SK-N-SH (cell line): ENCODE results near the gene NTPCR. TPM values are rescaled to one million over a fixed set of nuclear protein-coding genes. Genes with fewer than 3 reads are reported as not detected.

Source experiments
- CTCF ChIA-PET: fragments of 300-600, 350-600 bp; formaldehyde crosslinking; extraction: SDS; loops from one replicate; lab custom pipeline; 2021; lab: Yijun Ruan, JAX
- POLR2A ChIA-PET: fragments of 350-600 bp; sonication (Branson Sonifier 250); formaldehyde crosslinking; extraction: SDS; loops from one replicate; lab custom pipeline; 2020; ENCODE audit warnings: antibody characterized with exemption, inconsistent platforms; lab: Yijun Ruan, JAX
- DNase-seq: peaks from one replicate; pipeline ENCODE4 v3.0.0; 2012
- H2AFZ ChIP-seq: fragments of 200-600 bp; sonication (generic); 2 replicates; pipeline ENCODE4 v1.8.1; 2016; ENCODE audit warnings: antibody characterized with exemption, mild to moderate bottlenecking, low read depth
- H3F3A ChIP-seq: fragments of 200-600 bp; sonication (generic); replicated peaks from 2 replicates; pipeline ENCODE3; 2016; ENCODE audit warnings: antibody characterized with exemption, mild to moderate bottlenecking; ENCODE audit not compliant: insufficient read depth
- H3K27ac ChIP-seq, 2 experiments: fragments of 200-500 bp in 1 of 2; fragments of 200-600 bp in 1 of 2; sonication (Bioruptor generic) in 1 of 2; sonication (generic), shearing (Covaris generic) in 1 of 2; 2 replicates each; pipeline versions ENCODE4 v1.5.1 to v1.6.1; 2014 to 2016; ENCODE audit warnings: low read depth in 2 of 2, inconsistent platforms in 1 of 2, low read length in 1 of 2, mild to moderate bottlenecking in 1 of 2, mixed read lengths in 1 of 2
- H3K27me3 ChIP-seq: fragments of 200-600 bp; sonication (generic), shearing (Covaris generic); 2 replicates; pipeline ENCODE4 v1.6.1; 2016; ENCODE audit warnings: mixed run types; ENCODE audit not compliant: insufficient read depth
- H3K36me3 ChIP-seq, 2 experiments: fragments of 200-500 bp in 1 of 2; fragments of 200-600 bp in 1 of 2; sonication (Bioruptor generic) in 1 of 2; sonication (generic) in 1 of 2; replicated peaks in 1 of 2; 2 replicates each; pipeline versions ENCODE3 to v1.5.1; 2014 to 2016; ENCODE audit warnings: low read length in 1 of 2, mild to moderate bottlenecking in 1 of 2; ENCODE audit not compliant: insufficient read depth in 2 of 2, control insufficient read depth in 1 of 2
- H3K4me1 ChIP-seq, 2 experiments: fragments of 200-500 bp in 1 of 2; fragments of 200-600 bp in 1 of 2; sonication (Bioruptor generic) in 1 of 2; sonication (generic), shearing (Covaris generic) in 1 of 2; 2 replicates each; pipeline versions ENCODE4 v1.5.1 to v1.6.1; 2014 to 2016; ENCODE audit warnings: low read depth in 1 of 2, low read length in 1 of 2, mixed run types in 1 of 2; ENCODE audit not compliant: insufficient read depth in 2 of 2, control insufficient read depth in 1 of 2
- H3K4me2 ChIP-seq: fragments of 200-600 bp; sonication (generic), shearing (Covaris generic); 2 replicates; pipeline ENCODE4 v1.6.1; 2017; ENCODE audit warnings: mixed run types
- H3K4me3 ChIP-seq, 2 experiments: fragments of 200-500 bp in 1 of 2; fragments of 200-600 bp in 1 of 2; sonication (Bioruptor generic) in 1 of 2; sonication (generic), shearing (Covaris generic) in 1 of 2; 2 replicates each; pipeline versions ENCODE4 v1.5.1 to v1.8.1; 2014 to 2016; ENCODE audit warnings: low read depth in 2 of 2, inconsistent platforms in 1 of 2, low read length in 1 of 2, mild to moderate bottlenecking in 1 of 2, mixed read lengths in 1 of 2, moderate library complexity in 1 of 2
- H3K79me2 ChIP-seq: fragments of 200-600 bp; sonication (generic); 2 replicates; pipeline ENCODE4 v1.8.1; 2017; ENCODE audit warnings: mild to moderate bottlenecking; ENCODE audit not compliant: insufficient read depth
- H3K9ac ChIP-seq: fragments of 200-600 bp; sonication (generic); 2 replicates; pipeline ENCODE4 v1.6.1; 2017; ENCODE audit warnings: mixed run types
- H3K9me2 ChIP-seq: fragments of 200-600 bp; sonication (generic); 2 replicates; pipeline ENCODE4 v1.6.1; 2017; ENCODE audit warnings: mixed run types
- H3K9me3 ChIP-seq: fragments of 200-600 bp; sonication (generic); 2 replicates; pipeline ENCODE4 v1.6.1; 2017; ENCODE audit warnings: mixed run types, mild to moderate bottlenecking, moderate library complexity
- H4K20me1 ChIP-seq: fragments of 200-600 bp; sonication (generic); 2 replicates; pipeline ENCODE4 v1.6.1; 2017; ENCODE audit warnings: mild to moderate bottlenecking, mixed run types; ENCODE audit not compliant: insufficient read depth
- ELF1 ChIP-seq: IDR thresholded peaks from 2 replicates; pipeline ENCODE4 v1.4.0; 2012
- FOXJ3 ChIP-seq: sonication (generic); formaldehyde crosslinking; IDR thresholded peaks from 2 replicates; pipeline ENCODE4 v1.5.1; 2020; ENCODE audit warnings: mild to moderate bottlenecking, missing genetic modification reagents
- FOXM1 ChIP-seq: IDR thresholded peaks from 2 replicates; pipeline ENCODE4 v1.4.0; 2012; ENCODE audit warnings: low read depth, mild to moderate bottlenecking
- GATA2 ChIP-seq: sonication (generic); formaldehyde crosslinking; IDR thresholded peaks from 2 replicates; pipeline ENCODE4 v1.5.0; 2020; ENCODE audit warnings: mild to moderate bottlenecking, missing genetic modification reagents
- POLR2AphosphoS5 ChIP-seq: IDR thresholded peaks from 2 replicates; pipeline ENCODE4 v1.6.1; 2012; ENCODE audit warnings: low read depth, low read length
- RAD21 ChIP-seq: IDR thresholded peaks from 2 replicates; pipeline ENCODE4 v1.6.1; 2012; ENCODE audit warnings: mild to moderate bottlenecking, low read length
- RCOR1 ChIP-seq: fragments of 150-350 bp; IDR thresholded peaks from 2 replicates; pipeline ENCODE4 v1.6.1; 2017; ENCODE audit warnings: antibody characterized with exemption, low read length
- RXRA ChIP-seq: IDR thresholded peaks from 2 replicates; pipeline ENCODE4 v1.4.0; 2012; ENCODE audit warnings: low read depth, mild to moderate bottlenecking, borderline replicate concordance
- TAF1 ChIP-seq: IDR thresholded peaks from 2 replicates; pipeline ENCODE4 v1.6.1; 2012; ENCODE audit warnings: low read depth, mild to moderate bottlenecking, low read length, moderate library complexity, borderline replicate concordance
- TEAD4 ChIP-seq: IDR thresholded peaks from 2 replicates; pipeline ENCODE4 v1.4.0; 2012; ENCODE audit warnings: mild to moderate bottlenecking, borderline replicate concordance; ENCODE audit not compliant: insufficient read depth
- YY1 ChIP-seq: IDR thresholded peaks from 2 replicates; pipeline ENCODE4 v1.4.0; 2012; ENCODE audit warnings: low read depth, mild to moderate bottlenecking
- WGBS: methylation state at CpG from one replicate; pipeline ENCODE4 v1.1.6; 2017; ENCODE audit warnings: low lambda C conversion rate; 5-methylcytosine and 5-hydroxymethylcytosine counted together
- polyA plus RNA-seq, 3 experiments: library from polyadenylated mRNA; depleted of rRNA; stranded (reverse); fragments of >200 nt; gene quantifications; 2 replicates each; pipeline ENCODE4 v1.2.3, GENCODE V29; 2012
- TF ChIP-seq, protein P1 (sequence below): IDR thresholded peaks from 2 replicates; pipeline ENCODE4 v1.4.0; 2012; ENCODE audit warnings: low read depth, borderline replicate concordance
- TF ChIP-seq, protein P2 (sequence below): IDR thresholded peaks from 2 replicates; pipeline ENCODE4 v1.6.1; 2012; ENCODE audit warnings: mild to moderate bottlenecking, low read depth, low read length, moderate library complexity
- TF ChIP-seq, protein P3 (sequence below): IDR thresholded peaks from 2 replicates; pipeline ENCODE4 v1.4.0; 2012; ENCODE audit warnings: low read depth, borderline replicate concordance
- TF ChIP-seq, protein P4 (sequence below): IDR thresholded peaks from 2 replicates; pipeline ENCODE4 v1.4.0; 2012; ENCODE audit warnings: low read depth
- TF ChIP-seq, protein P5 (sequence below): fragments of 200-600 bp; sonication (generic); IDR thresholded peaks from 2 replicates; pipeline ENCODE4 v1.6.1; 2017; ENCODE audit warnings: antibody characterized with exemption, mild to moderate bottlenecking, moderate library complexity
- TF ChIP-seq, protein P6 (sequence below): fragments of 150-350 bp; IDR thresholded peaks from 2 replicates; pipeline ENCODE4 v1.6.1; 2017; ENCODE audit warnings: antibody characterized with exemption, low read length, low read depth, borderline replicate concordance

The NTPCR gene
- polyA plus RNA-seq, 1 of the 3 experiments (the other 2 are of a cell fraction): 20.8 TPM

DNA sequence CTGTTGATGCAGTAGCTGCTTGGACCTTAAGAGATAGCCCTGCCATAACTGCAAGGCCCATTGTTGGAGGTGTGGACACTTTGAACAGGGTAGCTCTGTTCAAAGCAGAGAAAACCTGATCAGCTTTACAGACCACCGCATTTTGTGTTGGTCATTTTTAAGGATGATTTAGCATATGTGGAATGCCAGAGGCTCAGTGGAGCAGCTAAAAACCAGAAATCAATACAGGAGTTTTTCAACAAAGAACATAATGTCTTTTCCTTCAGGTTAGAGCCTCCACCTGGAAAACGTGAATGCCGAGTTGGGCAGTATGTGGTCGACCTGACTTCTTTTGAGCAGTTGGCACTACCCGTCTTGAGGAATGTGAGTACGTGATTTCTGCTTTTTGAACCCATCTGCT is 5.7 kb downstream of the NTPCR start:
- Histone ChIP-seq H3K4me3 (no peak overlapping the region), H3K27ac (no peak overlapping the region), H2AFZ (no peak overlapping the region), H3K4me1 (peaks cover 0 to 12% of the 10 kb centered on the region in 2 experiments; a peak in 3 of 4 replicates), H3K27me3 (no peaks in the 10 kb centered on the region), H3K9ac (no peak overlapping the region), H4K20me1 (no peaks in the 10 kb centered on the region), H3K9me2 (no peaks in the 10 kb centered on the region), H3F3A (no peaks in the 10 kb centered on the region), H3K4me2 (no peak overlapping the region), H3K9me3 (no peaks in the 10 kb centered on the region), H3K79me2 (peaks cover 4% of the 10 kb centered on the region; the same call in 1 of the 2 replicates), H3K36me3 (peaks cover 24 to 39% of the 10 kb centered on the region in 2 experiments)
- ChIA-PET POLR2A (no interaction called here), CTCF (interaction anchor here (1.4 kb wide), 1 partner anchor 8 kb away, joined by 4 read pairs; no protein-coding TSS in a partner anchor)
- 93% methylated on average over 6 of the region's 6 CpGs for WGBS
- TF ChIP-seq FOXJ3 (CRISPR knock-in tag) (no peak), GATA2 (CRISPR knock-in tag) (no peak), RAD21 (no peak), TEAD4 (no peak), FOXM1 (no peak), ELF1 (no peak), POLR2AphosphoS5 (no peak), YY1 (no peak), TAF1 (no peak), RCOR1 (no peak), RXRA (no peak)
- TF ChIP-seq, protein P1, sequence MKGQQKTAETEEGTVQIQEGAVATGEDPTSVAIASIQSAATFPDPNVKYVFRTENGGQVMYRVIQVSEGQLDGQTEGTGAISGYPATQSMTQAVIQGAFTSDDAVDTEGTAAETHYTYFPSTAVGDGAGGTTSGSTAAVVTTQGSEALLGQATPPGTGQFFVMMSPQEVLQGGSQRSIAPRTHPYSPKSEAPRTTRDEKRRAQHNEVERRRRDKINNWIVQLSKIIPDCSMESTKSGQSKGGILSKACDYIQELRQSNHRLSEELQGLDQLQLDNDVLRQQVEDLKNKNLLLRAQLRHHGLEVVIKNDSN: no peak
- TF ChIP-seq, protein P2, sequence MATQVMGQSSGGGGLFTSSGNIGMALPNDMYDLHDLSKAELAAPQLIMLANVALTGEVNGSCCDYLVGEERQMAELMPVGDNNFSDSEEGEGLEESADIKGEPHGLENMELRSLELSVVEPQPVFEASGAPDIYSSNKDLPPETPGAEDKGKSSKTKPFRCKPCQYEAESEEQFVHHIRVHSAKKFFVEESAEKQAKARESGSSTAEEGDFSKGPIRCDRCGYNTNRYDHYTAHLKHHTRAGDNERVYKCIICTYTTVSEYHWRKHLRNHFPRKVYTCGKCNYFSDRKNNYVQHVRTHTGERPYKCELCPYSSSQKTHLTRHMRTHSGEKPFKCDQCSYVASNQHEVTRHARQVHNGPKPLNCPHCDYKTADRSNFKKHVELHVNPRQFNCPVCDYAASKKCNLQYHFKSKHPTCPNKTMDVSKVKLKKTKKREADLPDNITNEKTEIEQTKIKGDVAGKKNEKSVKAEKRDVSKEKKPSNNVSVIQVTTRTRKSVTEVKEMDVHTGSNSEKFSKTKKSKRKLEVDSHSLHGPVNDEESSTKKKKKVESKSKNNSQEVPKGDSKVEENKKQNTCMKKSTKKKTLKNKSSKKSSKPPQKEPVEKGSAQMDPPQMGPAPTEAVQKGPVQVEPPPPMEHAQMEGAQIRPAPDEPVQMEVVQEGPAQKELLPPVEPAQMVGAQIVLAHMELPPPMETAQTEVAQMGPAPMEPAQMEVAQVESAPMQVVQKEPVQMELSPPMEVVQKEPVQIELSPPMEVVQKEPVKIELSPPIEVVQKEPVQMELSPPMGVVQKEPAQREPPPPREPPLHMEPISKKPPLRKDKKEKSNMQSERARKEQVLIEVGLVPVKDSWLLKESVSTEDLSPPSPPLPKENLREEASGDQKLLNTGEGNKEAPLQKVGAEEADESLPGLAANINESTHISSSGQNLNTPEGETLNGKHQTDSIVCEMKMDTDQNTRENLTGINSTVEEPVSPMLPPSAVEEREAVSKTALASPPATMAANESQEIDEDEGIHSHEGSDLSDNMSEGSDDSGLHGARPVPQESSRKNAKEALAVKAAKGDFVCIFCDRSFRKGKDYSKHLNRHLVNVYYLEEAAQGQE: no peak
- TF ChIP-seq, protein P3, sequence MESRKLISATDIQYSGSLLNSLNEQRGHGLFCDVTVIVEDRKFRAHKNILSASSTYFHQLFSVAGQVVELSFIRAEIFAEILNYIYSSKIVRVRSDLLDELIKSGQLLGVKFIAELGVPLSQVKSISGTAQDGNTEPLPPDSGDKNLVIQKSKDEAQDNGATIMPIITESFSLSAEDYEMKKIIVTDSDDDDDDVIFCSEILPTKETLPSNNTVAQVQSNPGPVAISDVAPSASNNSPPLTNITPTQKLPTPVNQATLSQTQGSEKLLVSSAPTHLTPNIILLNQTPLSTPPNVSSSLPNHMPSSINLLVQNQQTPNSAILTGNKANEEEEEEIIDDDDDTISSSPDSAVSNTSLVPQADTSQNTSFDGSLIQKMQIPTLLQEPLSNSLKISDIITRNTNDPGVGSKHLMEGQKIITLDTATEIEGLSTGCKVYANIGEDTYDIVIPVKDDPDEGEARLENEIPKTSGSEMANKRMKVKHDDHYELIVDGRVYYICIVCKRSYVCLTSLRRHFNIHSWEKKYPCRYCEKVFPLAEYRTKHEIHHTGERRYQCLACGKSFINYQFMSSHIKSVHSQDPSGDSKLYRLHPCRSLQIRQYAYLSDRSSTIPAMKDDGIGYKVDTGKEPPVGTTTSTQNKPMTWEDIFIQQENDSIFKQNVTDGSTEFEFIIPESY: no peak
- TF ChIP-seq, protein P4, sequence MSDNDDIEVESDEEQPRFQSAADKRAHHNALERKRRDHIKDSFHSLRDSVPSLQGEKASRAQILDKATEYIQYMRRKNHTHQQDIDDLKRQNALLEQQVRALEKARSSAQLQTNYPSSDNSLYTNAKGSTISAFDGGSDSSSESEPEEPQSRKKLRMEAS: no peak
- TF ChIP-seq, protein P5, sequence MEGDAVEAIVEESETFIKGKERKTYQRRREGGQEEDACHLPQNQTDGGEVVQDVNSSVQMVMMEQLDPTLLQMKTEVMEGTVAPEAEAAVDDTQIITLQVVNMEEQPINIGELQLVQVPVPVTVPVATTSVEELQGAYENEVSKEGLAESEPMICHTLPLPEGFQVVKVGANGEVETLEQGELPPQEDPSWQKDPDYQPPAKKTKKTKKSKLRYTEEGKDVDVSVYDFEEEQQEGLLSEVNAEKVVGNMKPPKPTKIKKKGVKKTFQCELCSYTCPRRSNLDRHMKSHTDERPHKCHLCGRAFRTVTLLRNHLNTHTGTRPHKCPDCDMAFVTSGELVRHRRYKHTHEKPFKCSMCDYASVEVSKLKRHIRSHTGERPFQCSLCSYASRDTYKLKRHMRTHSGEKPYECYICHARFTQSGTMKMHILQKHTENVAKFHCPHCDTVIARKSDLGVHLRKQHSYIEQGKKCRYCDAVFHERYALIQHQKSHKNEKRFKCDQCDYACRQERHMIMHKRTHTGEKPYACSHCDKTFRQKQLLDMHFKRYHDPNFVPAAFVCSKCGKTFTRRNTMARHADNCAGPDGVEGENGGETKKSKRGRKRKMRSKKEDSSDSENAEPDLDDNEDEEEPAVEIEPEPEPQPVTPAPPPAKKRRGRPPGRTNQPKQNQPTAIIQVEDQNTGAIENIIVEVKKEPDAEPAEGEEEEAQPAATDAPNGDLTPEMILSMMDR: no peak
- TF ChIP-seq, protein P6, sequence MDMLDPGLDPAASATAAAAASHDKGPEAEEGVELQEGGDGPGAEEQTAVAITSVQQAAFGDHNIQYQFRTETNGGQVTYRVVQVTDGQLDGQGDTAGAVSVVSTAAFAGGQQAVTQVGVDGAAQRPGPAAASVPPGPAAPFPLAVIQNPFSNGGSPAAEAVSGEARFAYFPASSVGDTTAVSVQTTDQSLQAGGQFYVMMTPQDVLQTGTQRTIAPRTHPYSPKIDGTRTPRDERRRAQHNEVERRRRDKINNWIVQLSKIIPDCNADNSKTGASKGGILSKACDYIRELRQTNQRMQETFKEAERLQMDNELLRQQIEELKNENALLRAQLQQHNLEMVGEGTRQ: no peak
- no peak for DNase-seq
